Embryonic facial prominence (tissue), 1 donor: ENCODE measurements around the gene SEC14L2.

ENCODE experiments used
- DNase-seq: peaks from one replicate; pipeline ENCODE4 v3.0.0-alpha.2; 2016; ENCODE audit errors: extremely low spot score

SEC14L2 gene

DNA sequence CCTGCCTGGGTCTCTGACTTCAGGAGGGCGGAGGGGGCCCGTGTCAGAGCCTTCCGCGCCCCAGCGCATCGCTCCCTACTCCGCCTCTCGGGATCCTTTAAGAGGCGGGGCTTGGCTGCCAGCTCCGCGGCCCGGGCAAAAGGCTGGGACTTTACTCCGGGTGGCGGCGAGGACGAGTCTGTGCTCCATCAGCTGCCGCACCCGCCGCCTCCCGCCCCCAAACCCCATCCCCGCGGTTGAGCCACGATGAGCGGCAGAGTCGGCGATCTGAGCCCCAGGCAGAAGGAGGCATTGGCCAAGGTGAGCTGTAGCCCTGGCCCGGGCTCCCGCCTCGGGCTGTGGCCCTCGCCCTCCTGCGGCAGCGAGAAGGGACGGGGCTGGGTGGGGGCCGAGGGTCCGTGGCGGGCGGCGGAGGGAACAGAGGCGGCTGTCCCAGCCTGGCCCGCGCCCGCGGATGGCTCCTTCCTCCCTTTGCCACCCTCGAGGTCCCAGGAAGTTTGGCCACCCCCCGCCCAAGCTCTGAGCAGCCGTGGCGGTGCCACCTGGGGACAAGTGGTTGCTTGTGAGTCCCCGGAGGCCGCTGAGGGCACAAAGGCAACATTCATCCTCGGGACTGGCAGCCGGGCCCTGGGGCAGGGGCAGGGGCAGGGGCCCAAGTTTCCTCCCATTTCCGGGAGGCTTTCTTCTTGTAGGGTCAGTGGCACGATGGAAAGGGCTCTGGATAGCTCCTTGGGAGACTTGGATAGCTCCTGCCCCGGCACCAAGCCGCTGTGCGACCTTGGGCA lies at the start of gene SEC14L2:
SEC14L2 (plus strand) TSS at position 148 of the 785 bp plus-strand sequence; CDS start at position 247, 99 bp downstream.
- no peak for DNase-seq

DNA sequence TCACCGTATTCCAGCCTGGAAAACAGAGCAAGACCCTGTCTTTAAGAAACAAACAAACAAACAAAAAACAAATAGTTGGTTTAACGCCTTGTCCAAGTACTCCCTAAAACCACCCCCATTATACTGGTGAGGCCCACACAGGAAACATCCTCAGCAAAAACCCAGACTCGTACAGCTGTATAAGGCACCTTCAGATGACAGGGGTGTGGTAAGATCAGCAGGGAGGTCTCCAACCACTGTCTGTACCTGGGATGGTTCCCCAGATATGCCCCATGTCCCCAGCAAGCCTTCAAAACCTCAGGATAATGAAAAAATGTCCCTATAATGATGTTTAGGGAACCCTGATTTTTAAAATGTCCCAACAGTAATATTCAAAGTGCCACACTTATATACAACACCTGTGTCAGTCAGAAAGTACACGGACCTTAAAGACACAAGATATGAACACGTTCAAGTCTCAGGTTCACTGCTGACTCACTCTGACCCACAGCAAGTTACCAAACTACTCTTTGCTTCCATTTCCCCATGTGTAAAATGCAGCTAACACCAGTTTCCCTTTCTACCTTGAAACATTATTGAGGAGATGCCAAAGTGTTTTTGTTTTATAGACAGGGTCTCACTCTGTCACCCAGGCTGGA lies 49.4 kb upstream of the SEC14L2 start:
- DNase-seq, result no peak

DNA sequence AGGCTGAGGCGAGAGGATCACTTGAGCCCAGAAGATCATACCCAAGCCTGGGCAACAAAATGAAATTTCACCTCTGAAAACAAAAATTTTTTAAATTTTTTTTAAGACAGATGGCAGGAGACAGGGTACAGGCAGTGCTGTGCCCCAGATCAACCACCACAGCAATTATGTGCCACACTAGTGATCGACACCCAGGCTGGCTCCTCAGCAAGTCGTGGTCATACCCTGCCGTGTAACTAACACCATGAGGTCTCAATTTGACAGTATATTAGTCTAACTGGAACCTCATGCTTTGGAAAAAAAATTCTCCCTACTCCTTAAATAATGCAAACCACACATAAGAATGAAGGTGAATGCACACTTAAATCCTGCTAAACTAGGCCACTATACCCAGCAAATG lies 48.4 kb upstream of the SEC14L2 start:
- DNase-seq, result no peak

DNA sequence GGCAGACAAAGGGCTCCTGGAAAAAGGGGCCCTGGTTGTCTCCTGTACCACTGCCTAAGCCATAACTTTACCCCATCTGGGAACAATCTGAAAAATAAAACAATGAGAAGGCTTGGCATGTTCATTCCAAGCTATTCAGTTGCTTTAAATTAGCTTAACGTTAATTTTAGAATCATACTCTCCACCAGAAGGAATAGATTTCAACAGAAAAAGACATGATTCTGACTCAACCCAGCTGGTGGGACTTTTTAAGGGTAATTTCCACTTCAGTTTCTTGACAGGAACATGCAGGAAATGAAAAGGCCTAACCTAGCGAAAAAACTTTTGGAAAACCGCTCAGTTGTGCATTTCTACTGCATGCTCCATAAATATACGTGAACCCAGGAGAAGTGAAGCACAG lies 48.0 kb upstream of the SEC14L2 start:
- peak; percentile 64 for DNase-seq

DNA sequence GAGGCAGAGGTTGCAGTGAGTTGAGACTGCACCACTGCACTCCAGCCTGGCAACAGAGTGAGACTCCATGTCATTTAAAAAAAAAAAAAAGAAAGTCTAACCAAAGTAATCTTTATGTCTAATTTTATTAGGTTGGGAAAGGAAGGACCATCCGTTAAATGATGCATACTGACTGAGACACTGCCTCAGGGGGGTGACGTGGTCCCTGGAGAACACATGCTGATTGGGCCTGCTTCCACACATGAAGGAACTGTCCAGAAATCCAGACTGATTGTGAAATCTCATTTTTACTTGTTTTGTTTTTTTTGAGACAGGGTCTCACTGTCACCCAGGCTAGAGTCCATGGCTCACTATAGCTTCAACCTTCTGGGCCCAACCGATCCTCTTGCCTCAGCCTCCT lies 45.6 kb upstream of the SEC14L2 start:
- DNase-seq, result no peak

DNA sequence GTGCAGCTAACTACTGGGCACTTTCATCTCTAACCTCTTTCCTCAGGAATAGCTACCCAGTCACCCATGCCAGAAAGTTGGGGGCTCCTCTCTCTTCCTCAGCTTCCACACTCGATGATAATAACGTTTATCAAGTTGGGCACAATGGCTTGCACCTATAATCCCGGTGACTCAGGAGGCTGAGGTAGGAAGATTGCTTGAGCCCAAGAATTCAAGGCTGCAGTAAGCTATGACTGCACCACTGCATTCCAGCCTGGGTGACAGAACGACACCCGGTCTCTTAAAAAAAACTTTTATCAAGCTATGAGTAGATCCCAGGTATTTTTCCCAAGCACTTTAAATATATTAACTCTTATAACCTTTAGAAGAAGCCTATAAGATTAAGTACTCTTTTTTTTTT lies 42.2 kb upstream of the SEC14L2 start:
- DNase-seq, result no peak

DNA sequence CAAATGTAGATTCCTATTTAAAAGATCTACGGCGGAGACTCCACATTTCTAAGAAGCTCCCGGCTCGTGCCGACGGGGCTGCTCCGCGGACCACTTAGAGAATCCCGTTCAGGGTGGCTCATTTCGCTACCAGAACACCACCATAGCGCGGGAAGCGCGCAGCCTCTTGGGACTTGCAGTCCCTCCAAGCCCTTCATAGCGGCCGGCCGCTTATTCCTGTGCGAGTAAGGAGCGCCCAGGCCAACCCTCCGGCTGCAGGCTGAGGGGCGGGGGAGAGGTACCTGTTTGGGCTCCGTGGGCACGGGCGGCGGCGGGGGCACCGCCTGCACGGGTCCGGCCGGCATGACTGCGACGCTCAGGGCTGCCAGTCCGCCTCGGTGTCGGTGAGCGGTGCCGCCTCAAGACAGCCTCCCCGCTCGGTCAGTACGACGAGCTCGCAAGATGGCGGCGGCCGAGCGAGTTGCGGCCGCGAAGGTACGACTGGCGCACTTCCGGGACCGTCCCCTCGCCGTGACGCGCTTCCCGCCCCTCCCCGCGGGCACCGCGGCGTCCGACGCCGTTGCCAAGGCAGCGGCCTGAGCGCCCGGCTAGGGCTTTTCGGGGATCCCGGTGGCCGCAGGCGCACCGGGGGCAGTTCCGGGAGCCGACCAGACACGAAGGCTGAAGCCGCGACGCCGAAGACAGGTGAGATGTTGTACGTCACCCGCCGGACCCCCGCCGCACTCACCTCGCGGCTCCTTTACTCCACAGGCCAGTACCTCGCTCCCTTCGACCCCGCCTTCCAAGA lies 40.2 kb upstream of the SEC14L2 start, which contains the start of the genes CCDC157 and SF3A1:
CCDC157 (plus strand) TSS at position 559 of the 787 bp plus-strand sequence. CDS start 8,994 bp downstream, outside the sequence.
SF3A1 (minus strand) TSS at position 446 of the 787 bp plus-strand sequence; CDS start at position 344, 102 bp downstream.
- peak; percentile 86 for DNase-seq

DNA sequence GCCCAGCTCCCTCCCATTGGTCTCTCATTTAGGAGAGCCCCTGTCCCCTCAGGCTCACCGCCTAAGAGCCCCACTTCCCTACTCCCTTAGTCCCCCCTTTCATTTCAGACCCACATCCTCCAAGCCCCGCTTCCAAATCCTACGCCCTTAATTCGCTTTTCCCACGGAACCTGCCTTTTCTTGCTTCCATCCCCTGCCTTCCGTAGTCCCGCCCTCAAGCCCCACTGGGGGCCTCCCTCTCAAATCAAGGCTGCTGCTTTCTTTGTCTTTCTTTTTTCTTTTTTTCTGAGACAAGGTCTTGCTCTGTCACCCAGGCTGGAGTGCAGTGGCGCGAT lies 39.6 kb upstream of the SEC14L2 start:
- peak; percentile 24 for DNase-seq

DNA sequence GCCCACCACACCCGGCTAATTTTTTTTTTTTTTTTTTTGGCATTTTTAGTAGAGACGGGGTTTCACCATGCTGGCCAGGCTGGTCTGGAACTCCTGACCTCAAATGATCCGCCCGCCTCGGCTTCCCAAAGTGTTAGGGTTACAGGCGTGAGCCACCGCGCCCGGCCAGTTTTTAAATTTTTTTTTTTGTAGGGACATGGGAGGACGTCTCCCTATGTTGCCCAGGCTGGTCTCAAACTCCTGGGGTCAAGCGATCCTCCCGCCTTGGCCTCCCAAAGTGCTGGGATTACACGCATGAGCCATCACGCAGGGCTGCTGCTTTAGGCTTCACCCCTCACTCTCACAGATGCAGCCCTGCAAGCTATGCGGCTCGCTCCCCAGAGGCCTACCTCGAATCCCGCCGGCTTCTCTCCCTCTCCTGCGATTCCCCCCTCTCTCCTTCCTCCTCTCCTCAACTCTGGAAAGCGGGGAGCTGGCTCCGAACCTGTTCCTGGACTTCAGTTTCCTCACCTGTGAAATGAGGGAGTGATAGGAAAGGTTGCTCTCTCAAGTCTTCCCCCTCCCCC lies 39.1 kb upstream of the SEC14L2 start:
- DNase-seq, result no peak

DNA sequence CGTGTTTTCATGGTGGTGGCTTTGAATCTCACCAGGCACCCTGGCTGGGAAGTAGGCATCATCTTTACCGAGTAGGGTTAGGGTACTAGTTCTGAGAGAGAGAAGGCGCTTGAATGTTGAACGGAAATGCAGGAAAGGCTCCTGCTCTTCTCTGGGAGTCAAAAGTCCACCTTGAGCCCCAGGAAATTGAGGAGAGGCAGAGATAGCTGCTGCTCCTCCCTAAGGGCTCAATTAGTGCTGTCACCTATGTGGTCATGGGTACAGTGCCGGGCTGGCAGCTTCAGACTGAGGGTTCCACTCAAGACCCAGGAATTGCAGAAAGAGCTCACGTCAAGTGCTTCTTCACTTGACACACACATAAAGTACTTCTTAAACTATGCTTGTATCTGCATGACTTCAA lies 38.3 kb upstream of the SEC14L2 start:
- no peak for DNase-seq

DNA sequence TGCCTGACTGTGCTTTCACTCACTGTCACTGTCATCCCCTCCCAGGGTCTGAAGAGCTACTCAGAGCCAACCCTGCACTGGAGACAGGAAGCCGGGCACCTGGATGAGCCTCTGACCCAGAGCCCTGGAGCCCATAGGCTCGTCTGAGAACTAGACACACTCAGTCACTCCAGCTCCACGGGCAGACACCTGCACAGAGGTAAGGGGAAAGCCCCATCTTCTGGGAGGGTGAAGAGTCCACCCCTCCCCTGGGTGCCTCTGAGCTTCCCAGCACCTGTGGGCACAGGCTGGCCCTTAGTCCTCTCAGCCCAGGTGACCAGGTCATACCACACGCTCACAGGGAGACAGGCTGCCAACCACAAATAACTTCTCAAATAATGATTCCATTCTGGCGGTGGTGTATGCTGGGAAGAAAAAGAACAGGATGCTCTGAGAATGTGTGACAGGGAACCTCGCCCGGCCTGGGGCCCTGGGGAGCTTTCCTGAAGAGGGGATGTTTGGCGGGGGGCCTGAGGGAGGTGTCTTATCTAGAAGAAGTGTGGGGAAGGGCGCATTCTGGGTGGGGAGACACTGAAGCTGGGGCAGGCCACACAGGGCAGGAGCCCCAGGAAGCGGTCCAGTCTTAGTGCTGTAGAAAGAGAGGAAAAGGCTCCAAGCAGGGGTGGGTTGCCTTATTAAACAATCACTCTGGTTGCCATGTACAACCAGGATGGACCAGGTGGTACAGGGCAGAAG lies 34.7 kb upstream of the SEC14L2 start:
- no peak for DNase-seq

DNA sequence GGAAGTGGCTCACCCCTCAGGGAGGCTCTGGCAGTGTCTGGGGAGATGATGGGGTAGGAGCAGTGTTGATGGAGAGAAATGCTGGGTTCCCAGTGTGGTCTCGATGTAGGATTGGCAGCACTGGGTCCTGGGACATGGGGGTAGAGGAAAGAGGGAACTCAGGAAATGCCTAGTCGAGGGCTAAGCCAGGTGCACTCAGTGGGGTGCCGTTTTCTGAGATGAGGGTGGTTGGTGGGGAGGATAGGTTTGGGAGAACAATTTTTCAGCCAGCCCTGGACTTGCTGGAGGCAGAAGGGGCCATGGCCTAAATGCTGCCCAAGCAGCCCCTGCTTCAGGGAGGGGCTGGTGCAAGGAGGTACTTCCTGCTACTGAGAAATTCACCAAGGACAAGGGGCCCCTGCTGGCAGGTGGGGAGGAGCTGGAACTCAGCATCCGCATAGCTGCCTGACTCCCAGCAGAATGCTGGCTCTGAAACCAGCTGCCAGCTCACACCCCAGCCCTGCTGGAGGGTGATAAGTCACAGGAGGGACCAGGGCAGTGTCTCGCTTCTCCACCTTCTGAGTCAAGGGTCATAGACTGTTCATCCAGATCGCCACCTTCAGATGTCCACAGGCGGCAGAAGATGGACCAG lies 34.1 kb upstream of the SEC14L2 start:
- no peak for DNase-seq

DNA sequence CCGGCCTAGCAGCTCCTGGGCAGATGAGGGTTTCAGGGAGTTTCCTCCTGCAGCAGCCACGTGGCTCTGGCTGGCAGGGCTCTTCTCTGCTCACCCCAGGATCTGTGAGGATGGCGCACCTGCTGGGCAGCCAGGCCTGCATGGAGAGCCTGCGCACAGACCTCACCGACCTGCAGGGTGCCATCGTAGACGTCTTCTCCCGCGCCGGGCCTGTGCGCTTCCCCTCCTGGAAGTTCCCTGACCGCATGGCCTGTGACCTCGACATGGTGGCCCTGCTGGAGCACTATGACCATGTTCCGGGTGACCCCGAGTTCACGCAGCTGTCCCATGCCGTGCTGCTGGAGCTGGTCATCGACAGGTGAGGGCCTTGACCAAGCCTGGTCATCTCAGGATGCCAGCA lies 30.9 kb upstream of the SEC14L2 start:
- no peak for DNase-seq

DNA sequence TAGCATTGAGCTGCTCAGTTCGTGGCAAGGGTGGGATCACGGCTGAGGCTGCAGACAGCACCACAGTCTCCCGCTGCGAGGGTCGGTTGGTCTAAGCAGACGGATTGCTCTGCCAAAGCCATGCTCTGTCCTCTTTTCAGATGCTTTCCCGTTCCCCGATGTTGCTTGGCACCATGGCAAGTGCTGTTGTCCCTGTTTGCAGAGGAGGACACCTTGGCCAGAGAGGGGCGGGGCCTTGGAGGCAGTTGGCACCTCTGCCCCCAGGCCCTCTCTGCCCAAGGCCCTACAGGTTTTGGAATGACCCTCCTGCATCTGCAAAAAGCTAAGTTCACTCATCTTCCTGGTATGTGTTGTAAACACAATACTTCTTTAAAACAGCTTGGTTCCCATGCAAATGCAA lies 28.4 kb upstream of the SEC14L2 start:
- DNase-seq, result no peak

DNA sequence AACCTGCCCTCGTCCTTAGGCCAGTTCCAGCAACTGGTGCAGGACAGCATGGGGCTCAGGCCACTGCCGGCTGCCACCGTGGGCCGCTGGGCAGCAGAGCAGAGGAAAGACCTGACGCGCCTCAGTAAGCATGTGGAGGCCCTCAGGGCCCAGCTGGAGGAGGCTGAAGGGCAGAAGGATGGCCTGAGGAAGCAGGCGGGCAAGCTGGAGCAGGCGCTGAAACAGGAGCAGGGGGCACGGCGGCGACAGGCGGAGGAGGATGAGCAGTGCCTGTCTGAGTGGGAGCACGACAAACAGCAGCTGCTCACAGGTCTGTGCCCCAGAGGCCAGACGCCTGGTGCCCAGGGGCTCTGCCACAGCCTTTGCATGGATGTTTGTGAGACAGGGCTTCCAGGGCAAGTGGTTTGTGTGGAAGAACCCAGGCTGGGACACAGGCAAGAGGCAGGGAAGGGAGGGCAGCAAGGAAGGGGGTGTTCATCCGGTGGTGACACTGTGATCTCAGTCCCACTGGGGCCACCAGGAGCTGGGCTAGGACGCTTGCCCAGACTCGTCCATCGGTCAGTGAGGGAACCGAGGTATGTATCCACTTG lies 26.1 kb upstream of the SEC14L2 start:
- DNase-seq, result no peak

DNA sequence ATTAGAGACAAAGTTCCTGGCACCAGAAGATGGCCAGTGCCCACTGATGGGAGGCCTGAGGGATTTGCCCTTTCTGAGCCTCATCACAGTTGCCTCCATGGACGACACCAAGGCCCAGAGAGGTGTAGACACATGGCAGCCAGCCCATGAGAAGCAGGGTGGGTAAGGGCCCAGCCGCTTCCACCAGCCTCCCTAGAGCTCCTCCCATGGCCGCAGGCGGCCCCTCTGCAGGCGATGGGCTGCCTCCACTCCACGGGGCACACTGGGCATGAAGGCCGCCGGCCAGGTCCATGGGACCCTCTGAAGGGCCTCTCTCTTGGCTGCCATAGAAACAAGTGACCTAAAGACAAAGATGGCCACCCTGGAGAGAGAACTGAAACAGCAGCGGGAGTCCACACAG lies 25.5 kb upstream of the SEC14L2 start:
- no peak for DNase-seq

DNA sequence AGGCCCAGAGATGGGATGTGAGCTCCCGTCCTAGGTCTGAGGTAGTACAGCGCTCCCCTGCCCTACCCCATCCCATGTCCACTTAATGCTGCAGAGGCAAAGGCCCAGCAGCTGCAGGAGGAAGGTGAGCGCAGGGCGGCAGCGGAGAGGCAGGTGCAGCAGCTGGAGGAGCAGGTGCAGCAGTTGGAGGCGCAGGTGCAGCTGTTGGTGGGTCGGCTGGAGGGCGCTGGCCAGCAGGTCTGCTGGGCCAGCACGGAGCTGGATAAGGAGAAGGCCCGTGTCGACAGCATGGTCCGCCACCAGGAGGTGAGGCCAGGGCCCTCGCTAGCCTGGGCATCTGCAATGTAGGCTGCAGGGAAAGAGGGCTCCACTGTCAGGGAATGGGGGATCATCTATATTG lies 24.8 kb upstream of the SEC14L2 start:
- DNase-seq, result no peak

DNA sequence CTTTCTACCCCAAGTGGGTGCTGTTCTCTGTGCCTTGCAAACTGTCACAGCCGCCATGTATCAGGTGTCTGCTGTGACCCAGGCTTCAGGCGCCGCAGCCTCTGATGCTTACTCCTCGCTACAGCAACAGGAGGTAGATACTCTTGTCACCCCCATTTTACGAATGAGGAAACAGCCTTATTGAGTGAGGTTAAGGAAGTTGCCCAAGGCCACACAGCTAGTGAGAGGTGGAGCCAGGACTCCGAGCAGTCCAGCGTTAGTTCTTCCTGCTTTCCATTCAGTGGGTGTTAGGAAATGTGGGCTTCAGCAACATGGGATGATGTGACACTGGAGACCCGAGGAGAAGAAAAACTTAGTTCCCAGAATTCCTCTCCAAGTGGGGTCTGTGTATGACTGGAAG lies 23.9 kb upstream of the SEC14L2 start:
- DNase-seq, result no peak

DNA sequence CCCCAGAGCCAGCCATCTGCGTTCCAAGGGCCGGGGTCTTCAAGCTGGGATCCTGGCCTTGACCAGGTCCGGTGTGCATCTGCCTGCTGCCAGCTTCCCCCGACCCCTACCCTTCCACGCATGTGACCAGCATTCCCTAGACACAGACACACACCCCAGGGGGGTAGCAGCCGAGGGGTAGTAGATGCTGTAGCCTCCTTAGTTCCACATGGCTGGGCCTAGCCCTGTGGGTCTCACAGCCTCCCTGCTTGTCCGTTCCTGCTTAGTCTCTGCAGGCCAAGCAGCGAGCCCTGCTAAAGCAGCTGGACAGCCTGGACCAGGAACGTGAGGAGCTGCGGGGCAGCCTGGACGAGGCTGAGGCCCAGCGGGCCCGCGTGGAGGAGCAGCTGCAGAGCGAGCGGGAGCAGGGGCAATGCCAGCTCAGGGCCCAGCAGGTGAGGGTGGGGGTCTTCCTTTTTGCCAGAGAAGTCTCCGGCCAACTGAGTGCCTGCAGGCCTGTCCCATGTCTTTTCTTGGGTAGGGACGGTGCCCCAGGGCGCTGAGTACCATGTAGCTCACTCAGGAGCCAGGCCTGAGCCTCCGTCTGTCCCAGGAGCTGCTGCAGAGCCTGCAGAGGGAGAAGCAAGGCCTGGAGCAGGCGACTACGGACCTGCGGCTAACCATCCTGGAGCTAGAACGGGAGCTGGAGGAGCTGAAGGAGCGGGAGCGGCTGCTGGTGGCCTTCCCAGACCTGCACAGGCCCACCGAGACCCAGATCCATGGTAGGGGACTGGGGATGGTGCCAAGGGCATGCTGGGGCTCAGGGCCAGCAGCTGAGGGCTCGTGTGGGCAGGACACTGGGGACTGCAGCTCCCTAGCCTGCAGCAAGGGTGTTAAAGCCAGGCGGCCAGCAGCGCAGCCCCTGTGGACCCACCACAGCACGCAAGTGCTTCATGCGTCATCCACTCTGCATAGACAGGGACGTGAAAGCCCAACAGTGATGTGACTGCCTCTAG lies 23.2 kb upstream of the SEC14L2 start:
- DNase-seq, result no peak
